Chondrocyte (in vitro differentiated cells): ENCODE data around the gene NEK5. TPM values are rescaled to one million over a fixed set of nuclear protein-coding genes. Genes with fewer than 3 reads are reported as not detected.
"Not testable (repeated sequence)": the region's sequence is repeated elsewhere in the genome, so short reads cannot be mapped to it uniquely, and the experiment has no call there.

Experiments used
- DNase-seq: peaks from one replicate; pipeline ENCODE4 v3.0.0; 2021; ENCODE audit warnings: mixed read lengths, low spot score
- H3K27ac Mint-ChIP-seq: one replicate; pipeline ENCODE4 v1.8.0; 2021; ENCODE audit warnings: mild to moderate bottlenecking, moderate library complexity, mixed read lengths; ENCODE audit not compliant: unreplicated experiment
- H3K27me3 Mint-ChIP-seq: 2 replicates; pipeline ENCODE4 v1.8.0; 2021; ENCODE audit warnings: low read depth, mixed read lengths
- H3K36me3 Mint-ChIP-seq: 2 replicates; pipeline ENCODE4 v1.8.0; 2021; ENCODE audit warnings: low read depth, mixed read lengths
- H3K4me1 Mint-ChIP-seq: 2 replicates; pipeline ENCODE4 v1.8.0; 2021; ENCODE audit warnings: low read depth, mild to moderate bottlenecking, mixed read lengths
- H3K4me3 Mint-ChIP-seq: one replicate; pipeline ENCODE4 v1.8.0; 2021; ENCODE audit warnings: mild to moderate bottlenecking, moderate library complexity, mixed read lengths; ENCODE audit not compliant: unreplicated experiment
- H3K9me3 Mint-ChIP-seq: 2 replicates; pipeline ENCODE4 v1.8.0; 2021; ENCODE audit warnings: low read depth, mixed read lengths
- CTCF ChIP-seq: fragments of 200-600 bp; sonication (generic); IDR thresholded peaks from 2 replicates; pipeline ENCODE4 v1.5.0; 2021; ENCODE audit warnings: antibody characterized with exemption, mild to moderate bottlenecking, moderate library complexity
- total RNA-seq: library from RNA; stranded (reverse); gene quantifications from 3 replicates; pipeline ENCODE4 v1.2.1, GENCODE V29; 2021

Gene NEK5
- total RNA-seq, 1 donor from 2014 or later = 0.40 TPM

- H3K9me3 Mint-ChIP-seq = no peaks in the 10 kb centered on the region
- H3K36me3 Mint-ChIP-seq = no peaks in the 10 kb centered on the region
- no peak for DNase-seq
- no peak overlapping the region for H3K27ac Mint-ChIP-seq
- no peak overlapping the region for H3K4me3 Mint-ChIP-seq
- H3K27me3 Mint-ChIP-seq = no peaks in the 10 kb centered on the region
- no peak for TF ChIP-seq CTCF
- peaks cover 6% of the 10 kb centered on the region for H3K4me1 Mint-ChIP-seq
Observed at GRCh38 chr13:52103386-52103785, 25.5 kb downstream of the NEK5 start.

GRCh38 chr13:52102423-52102822 lies 26.4 kb downstream of the NEK5 start:
- H3K27me3 Mint-ChIP-seq, H3K9me3 Mint-ChIP-seq, H3K4me1 Mint-ChIP-seq, H3K36me3 Mint-ChIP-seq, H3K4me3 Mint-ChIP-seq, H3K27ac Mint-ChIP-seq, DNase-seq: not testable (repeated sequence)

DNA sequence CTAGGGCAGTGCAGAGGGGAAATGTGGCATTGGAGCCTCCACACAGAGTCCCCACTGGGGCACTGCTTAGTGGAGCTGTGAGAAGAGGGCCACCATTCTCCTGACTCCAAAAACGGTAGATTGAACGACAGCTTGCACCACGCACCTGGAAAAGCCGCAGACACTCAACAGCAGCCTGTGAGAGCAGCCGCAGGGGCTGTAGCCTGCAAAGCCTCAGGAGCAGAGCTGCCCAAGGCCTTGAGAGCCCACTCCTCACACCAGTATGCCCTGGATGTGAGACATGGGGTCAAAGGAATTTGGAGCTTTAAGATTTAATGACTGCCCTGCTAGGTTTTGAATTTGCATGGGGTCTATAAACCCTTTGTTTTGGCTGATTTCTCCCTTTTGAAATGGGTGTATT lies 31.7 kb downstream of the NEK5 start:
- no peak for TF ChIP-seq CTCF
- H3K27me3 Mint-ChIP-seq = no peaks in the 10 kb centered on the region
- no peak for DNase-seq
- no peaks in the 10 kb centered on the region for H3K36me3 Mint-ChIP-seq
- no peaks in the 10 kb centered on the region for H3K4me1 Mint-ChIP-seq
- H3K9me3 Mint-ChIP-seq = peaks cover 10% of the 10 kb centered on the region
- H3K4me3 Mint-ChIP-seq = no peak overlapping the region
- no peak overlapping the region for H3K27ac Mint-ChIP-seq

DNA sequence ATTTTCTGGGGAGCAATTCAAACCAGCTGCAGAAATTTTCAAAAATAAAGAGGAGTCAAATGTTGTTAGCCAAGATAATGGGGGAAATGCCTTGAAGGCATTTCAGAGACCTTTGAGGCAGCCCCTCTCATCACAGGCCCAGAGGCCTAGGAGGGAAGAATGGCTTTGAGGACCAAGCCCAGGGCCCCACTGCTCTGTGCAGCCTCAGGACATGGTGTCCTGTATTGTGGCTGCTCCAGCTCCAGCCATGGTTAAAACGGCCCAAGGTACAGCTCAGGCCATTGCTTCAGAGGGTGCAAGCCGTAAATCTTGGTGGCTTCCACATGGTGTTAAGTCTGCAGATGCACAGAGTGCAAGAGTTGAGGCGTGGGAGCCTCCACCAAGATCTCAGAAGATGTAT lies 32.1 kb downstream of the NEK5 start:
- Mint-ChIP-seq H3K27ac (no peak overlapping the region), H3K36me3 (no peaks in the 10 kb centered on the region), H3K4me1 (no peaks in the 10 kb centered on the region), H3K4me3 (no peak overlapping the region), H3K27me3 (no peaks in the 10 kb centered on the region), H3K9me3 (peaks cover 10% of the 10 kb centered on the region)
- no peak for DNase-seq
- no peak for TF ChIP-seq CTCF

DNA sequence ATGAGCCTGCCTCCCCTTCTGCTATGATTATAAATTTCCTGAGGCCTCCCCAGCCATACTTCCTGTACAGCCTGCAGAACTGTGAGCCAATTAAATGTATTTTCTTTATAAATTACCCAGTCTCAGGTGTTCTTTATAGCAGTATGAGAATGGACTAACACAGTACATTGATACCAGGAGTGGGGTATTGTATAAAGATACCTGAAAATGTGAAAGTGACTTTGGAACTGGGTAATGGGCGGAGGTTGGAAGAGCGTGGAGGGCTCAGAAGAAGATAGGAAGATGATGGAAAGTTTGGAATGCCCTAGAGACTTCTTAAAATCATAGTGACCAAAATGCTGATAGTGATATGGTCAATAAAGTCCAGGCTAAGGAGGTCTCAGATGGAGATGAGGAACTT lies 32.8 kb downstream of the NEK5 start:
- TF ChIP-seq CTCF = no peak
- peaks cover 10% of the 10 kb centered on the region for H3K9me3 Mint-ChIP-seq
- DNase-seq = no peak
- H3K36me3 Mint-ChIP-seq = no peaks in the 10 kb centered on the region
- no peaks in the 10 kb centered on the region for H3K4me1 Mint-ChIP-seq
- no peak overlapping the region for H3K4me3 Mint-ChIP-seq
- H3K27me3 Mint-ChIP-seq = peaks cover 2% of the 10 kb centered on the region
- no peak overlapping the region for H3K27ac Mint-ChIP-seq

- DNase-seq = no peak
- no peaks in the 10 kb centered on the region for H3K4me1 Mint-ChIP-seq
- H3K4me3 Mint-ChIP-seq = no peak overlapping the region
- TF ChIP-seq CTCF = no peak
- no peaks in the 10 kb centered on the region for H3K36me3 Mint-ChIP-seq
- H3K27me3 Mint-ChIP-seq = peaks cover 6% of the 10 kb centered on the region
- H3K9me3 Mint-ChIP-seq = peaks cover 10% of the 10 kb centered on the region
- no peak overlapping the region for H3K27ac Mint-ChIP-seq
Observed at GRCh38 chr13:52092087-52092486, 36.8 kb downstream of the NEK5 start.
